Peyer's patch (tissue), 4 donors: ENCODE results near the gene SERBP1.

Experiments
- POLR2A ChIP-seq, 2 donors: fragments of 450-650 bp; IDR thresholded peaks; one replicate each; pipeline ENCODE4 v1.5.1; 2017; ENCODE audit warnings: antibody characterized with exemption in 2 of 2, mild to moderate bottlenecking in 2 of 2, moderate library complexity in 2 of 2
- TF ChIP-seq, protein P1 (sequence below), 6 experiments: fragments of 450-650 bp in 4 of 6; fragments of 200-600 bp in 2 of 6; sonication (generic) in 1 of 6; IDR thresholded peaks; one replicate each; pipeline ENCODE4 v1.5.1; 2017 to 2019; ENCODE audit warnings: antibody characterized with exemption in 6 of 6, mild to moderate bottlenecking in 3 of 6, moderate library complexity in 1 of 6

DNA sequence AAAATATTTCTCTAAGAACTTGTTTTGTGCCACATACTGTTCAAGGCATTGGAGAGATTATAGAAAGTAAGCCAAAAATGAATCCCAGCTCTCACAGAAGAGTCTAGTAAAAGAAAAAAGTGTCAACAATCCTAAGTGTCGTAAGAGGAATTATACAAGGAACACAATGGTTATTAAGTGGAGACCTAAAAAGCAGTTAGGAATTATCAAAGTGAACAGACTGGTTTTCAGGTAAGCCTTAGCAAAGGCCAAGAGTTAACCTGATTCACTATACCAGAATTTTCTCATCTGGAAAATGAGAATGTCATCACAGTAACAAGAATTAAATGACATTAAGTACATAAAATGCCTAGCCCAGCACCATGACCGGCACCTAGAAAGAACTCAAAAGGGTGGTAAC, 15.6 kb downstream of the SERBP1 start:
- no peak for TF ChIP-seq POLR2A (IDR thresholded peaks at IDR 0.05)
- TF ChIP-seq, protein P1, sequence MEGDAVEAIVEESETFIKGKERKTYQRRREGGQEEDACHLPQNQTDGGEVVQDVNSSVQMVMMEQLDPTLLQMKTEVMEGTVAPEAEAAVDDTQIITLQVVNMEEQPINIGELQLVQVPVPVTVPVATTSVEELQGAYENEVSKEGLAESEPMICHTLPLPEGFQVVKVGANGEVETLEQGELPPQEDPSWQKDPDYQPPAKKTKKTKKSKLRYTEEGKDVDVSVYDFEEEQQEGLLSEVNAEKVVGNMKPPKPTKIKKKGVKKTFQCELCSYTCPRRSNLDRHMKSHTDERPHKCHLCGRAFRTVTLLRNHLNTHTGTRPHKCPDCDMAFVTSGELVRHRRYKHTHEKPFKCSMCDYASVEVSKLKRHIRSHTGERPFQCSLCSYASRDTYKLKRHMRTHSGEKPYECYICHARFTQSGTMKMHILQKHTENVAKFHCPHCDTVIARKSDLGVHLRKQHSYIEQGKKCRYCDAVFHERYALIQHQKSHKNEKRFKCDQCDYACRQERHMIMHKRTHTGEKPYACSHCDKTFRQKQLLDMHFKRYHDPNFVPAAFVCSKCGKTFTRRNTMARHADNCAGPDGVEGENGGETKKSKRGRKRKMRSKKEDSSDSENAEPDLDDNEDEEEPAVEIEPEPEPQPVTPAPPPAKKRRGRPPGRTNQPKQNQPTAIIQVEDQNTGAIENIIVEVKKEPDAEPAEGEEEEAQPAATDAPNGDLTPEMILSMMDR (IDR thresholded peaks at IDR 0.05): no peak
